Gastrocnemius medialis (tissue), 4 donors: ENCODE data around the gene RPL34. TPM values are rescaled to one million over a fixed set of nuclear protein-coding genes. Genes with fewer than 3 reads are reported as not detected.

Experiments used
- ATAC-seq, 2 donors: fragments of 150-250 bp; one replicate each; pipeline ENCODE4 v1.9.1; 2016
- DNase-seq, 2 donors: peaks; one replicate each; pipeline ENCODE4 v3.0.0-alpha.2; 2019
- H3K27ac ChIP-seq, 4 donors: fragments of 200-600 bp; sonication (generic); 1 replicate in 1 of 4; 2 replicates in 3 of 4; pipeline ENCODE4 v1.5.1; 2016 to 2018; ENCODE audit warnings: mild to moderate bottlenecking in 2 of 4, moderate library complexity in 1 of 4
- H3K27me3 ChIP-seq, 3 donors: fragments of 200-600 bp; sonication (generic) in 2 of 3; 1 replicate in 1 of 3; 2 replicates in 2 of 3; pipeline versions ENCODE4 v1.5.1 to v1.6.0; 2016 to 2019; ENCODE audit warnings: mild to moderate bottlenecking in 1 of 3, moderate library complexity in 1 of 3
- H3K36me3 ChIP-seq, 2 donors: fragments of 200-600 bp; sonication (generic) in 1 of 2; one replicate each; pipeline ENCODE4 v1.5.1; 2017 to 2018
- H3K4me1 ChIP-seq, 2 donors: fragments of 200-600 bp; sonication (generic) in 1 of 2; one replicate each; pipeline ENCODE4 v1.5.1; 2016 to 2017; ENCODE audit warnings: mild to moderate bottlenecking in 2 of 2
- H3K4me3 ChIP-seq, 4 donors: fragments of 200-600 bp; sonication (generic) in 3 of 4; 1 replicate in 1 of 4; 2 replicates in 3 of 4; pipeline ENCODE4 v1.5.1; 2016 to 2019; ENCODE audit warnings: mild to moderate bottlenecking in 2 of 4
- H3K9me3 ChIP-seq, 3 donors: fragments of 200-600 bp; sonication (generic) in 2 of 3; 1 replicate in 1 of 3; 2 replicates in 2 of 3; pipeline ENCODE4 v1.5.1; 2016 to 2019
- POLR2A ChIP-seq, 2 donors: fragments of 450-650 bp; IDR thresholded peaks; one replicate each; pipeline ENCODE4 v1.6.1; 2017; ENCODE audit warnings: antibody characterized with exemption in 2 of 2, mild to moderate bottlenecking in 2 of 2, moderate library complexity in 2 of 2
- in situ Hi-C, 4 donors: fragments of 200-750 bp; cut with MboI; loops; one replicate each; pipeline versions ENCODE4 v1.15.0 to v1.8.0; 2017; ENCODE audit warnings: low sequenced_read_pairs in 4 of 4
- intact Hi-C: fragments of 100-400 bp; cut with DNase I; formaldehyde crosslinking; loops from one replicate; pipeline ENCODE4 v1.15.1; 2023; ENCODE audit warnings: low total_unique reads
- total RNA-seq, 4 donors: library from RNA; depleted of rRNA; stranded (reverse); fragments of >200 nt; gene quantifications; one replicate each; pipeline versions ENCODE4 v1.1.0 to v1.2.3, GENCODE V29; 2016
- TF ChIP-seq, protein P1 (sequence below), 5 experiments: fragments of 450-650 bp in 3 of 5; fragments of 200-600 bp in 2 of 5; sonication (generic) in 2 of 5; IDR thresholded peaks in 4 of 5; conservative IDR thresholded peaks in 1 of 5; 1 replicate in 4 of 5; 2 replicates in 1 of 5; pipeline ENCODE4 v1.5.1; 2016 to 2019; ENCODE audit warnings: antibody characterized with exemption in 5 of 5, mild to moderate bottlenecking in 3 of 5, moderate library complexity in 3 of 5

RPL34 gene
- total RNA-seq, 4 donors from 2014 or later: 419 to 608 (median 540) TPM

DNA sequence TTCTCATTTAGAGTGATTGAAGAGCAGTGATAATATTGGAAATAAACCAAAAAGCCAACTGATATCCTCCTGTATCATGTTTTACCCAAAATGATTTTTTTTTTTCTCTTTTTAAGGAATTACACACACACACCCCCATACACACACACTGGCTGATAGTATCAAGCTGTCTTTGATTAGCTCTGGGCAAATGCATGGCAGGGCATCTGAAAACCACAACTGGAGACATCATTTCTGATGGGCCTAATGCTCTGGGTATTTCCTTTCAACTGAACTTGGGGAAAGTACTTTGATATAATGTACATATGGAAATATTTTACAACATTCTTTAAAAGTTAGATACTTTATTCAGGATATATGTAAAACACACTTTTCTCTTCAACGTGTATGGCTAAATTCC, 15.9 kb downstream of the RPL34 start:
- H3K9me3 ChIP-seq: no peaks in the 10 kb centered on the region
- H3K36me3 ChIP-seq: peaks cover 0 to 36% of the 10 kb centered on the region in 2 donors
- no peaks in the 10 kb centered on the region for H3K27me3 ChIP-seq
- no peak overlapping the region for H3K27ac ChIP-seq
- H3K4me3 ChIP-seq: no peak overlapping the region
- in situ Hi-C loops (loop anchor here in 1 of 4 donors (25.0 kb wide), 1 partner anchor 924 kb away; the partner anchor contains the start of gene PAPSS1), intact Hi-C loops (no loop called here)
- no peak for TF ChIP-seq POLR2A (IDR thresholded peaks at IDR 0.05)
- TF ChIP-seq, protein P1, sequence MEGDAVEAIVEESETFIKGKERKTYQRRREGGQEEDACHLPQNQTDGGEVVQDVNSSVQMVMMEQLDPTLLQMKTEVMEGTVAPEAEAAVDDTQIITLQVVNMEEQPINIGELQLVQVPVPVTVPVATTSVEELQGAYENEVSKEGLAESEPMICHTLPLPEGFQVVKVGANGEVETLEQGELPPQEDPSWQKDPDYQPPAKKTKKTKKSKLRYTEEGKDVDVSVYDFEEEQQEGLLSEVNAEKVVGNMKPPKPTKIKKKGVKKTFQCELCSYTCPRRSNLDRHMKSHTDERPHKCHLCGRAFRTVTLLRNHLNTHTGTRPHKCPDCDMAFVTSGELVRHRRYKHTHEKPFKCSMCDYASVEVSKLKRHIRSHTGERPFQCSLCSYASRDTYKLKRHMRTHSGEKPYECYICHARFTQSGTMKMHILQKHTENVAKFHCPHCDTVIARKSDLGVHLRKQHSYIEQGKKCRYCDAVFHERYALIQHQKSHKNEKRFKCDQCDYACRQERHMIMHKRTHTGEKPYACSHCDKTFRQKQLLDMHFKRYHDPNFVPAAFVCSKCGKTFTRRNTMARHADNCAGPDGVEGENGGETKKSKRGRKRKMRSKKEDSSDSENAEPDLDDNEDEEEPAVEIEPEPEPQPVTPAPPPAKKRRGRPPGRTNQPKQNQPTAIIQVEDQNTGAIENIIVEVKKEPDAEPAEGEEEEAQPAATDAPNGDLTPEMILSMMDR (IDR thresholded peaks at IDR 0.05 in 4 of 5, conservative IDR thresholded peaks at IDR 0.05 in 1 of 5): no peak
- no peaks in the 10 kb centered on the region for H3K4me1 ChIP-seq
- DNase-seq (no peak), ATAC-seq (no peak)

DNA sequence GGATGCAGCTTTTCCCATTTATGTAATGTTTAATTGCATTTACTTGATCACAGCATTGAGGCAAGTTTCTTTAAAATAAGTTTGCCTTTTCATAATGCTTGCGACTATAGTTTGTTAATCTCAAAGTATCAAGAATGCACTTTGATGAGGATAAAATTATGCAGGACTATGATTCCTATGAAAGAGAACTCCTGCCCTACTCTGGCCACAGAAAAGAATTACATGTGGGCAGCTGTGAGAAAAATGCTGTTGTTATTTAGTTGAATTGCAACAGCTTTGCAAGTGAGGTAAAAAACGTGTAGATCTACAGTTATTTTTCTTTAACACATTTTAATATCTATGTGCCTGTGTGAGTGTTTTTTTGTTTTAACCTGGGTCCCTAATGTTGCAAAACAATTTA, 17.5 kb downstream of the RPL34 start:
- TF ChIP-seq, protein P1 (IDR thresholded peaks at IDR 0.05 in 4 of 5, conservative IDR thresholded peaks at IDR 0.05 in 1 of 5): no peak
- TF ChIP-seq POLR2A (IDR thresholded peaks at IDR 0.05): no peak
- Histone ChIP-seq H3K27me3 (no peaks in the 10 kb centered on the region), H3K9me3 (no peaks in the 10 kb centered on the region), H3K36me3 (peaks cover 0 to 21% of the 10 kb centered on the region in 2 donors), H3K27ac (no peak overlapping the region), H3K4me1 (no peaks in the 10 kb centered on the region), H3K4me3 (no peak overlapping the region)
- ATAC-seq (no peak), DNase-seq (no peak)
- in situ Hi-C loops (loop anchor here in 1 of 4 donors (25.0 kb wide), 1 partner anchor 926 kb away; the partner anchor contains the start of gene PAPSS1), intact Hi-C loops (no loop called here)

DNA sequence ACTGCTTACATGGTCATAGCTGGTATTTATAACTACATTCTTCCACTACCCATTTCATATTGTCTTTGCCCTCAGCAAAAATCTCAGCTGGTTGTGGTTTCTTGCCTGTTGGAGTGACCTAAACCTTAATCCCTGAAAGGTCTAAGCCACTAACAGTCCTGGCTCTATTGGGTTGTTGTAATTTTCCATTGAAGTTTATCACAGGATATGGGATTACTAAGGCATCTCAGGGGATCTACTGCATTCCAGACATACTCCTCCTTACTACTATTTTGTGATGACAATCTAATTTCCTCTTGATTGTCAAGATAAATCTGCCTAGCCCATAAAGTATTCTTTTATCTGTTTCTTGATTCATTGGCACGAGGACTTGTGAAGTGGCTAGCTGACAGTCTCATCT, 23.9 kb downstream of the RPL34 start:
- in situ Hi-C loops (loop anchor here in 1 of 4 donors (25.0 kb wide), 1 partner anchor 932 kb away; the partner anchor contains the start of gene PAPSS1), intact Hi-C loops (no loop called here)
- Histone ChIP-seq H3K27me3 (no peaks in the 10 kb centered on the region), H3K4me3 (no peak overlapping the region), H3K4me1 (no peaks in the 10 kb centered on the region), H3K36me3 (no peaks in the 10 kb centered on the region), H3K27ac (no peak overlapping the region), H3K9me3 (no peaks in the 10 kb centered on the region)
- DNase-seq (no peak), ATAC-seq (no peak)
- TF ChIP-seq, protein P1 (IDR thresholded peaks at IDR 0.05 in 4 of 5, conservative IDR thresholded peaks at IDR 0.05 in 1 of 5): no peak
- TF ChIP-seq POLR2A (IDR thresholded peaks at IDR 0.05): no peak

DNA sequence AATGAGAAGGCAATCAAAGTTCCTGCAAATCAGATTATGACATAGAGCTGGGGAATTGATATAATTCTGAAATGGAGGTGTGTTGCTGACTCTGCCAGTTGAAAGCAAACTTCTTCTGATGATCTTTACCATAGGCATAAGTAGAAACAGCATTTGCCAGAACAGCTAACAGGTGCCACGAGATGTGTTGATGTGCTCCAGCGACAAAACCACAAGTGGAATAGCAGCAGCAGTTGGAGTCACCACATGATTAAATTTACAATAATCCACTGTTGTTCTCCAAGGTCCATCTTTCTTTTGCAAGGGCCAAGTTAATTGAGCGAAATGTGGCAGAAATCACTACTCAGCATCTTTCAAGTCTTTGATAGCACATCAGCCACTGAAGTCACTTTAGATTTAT, 26.3 kb downstream of the RPL34 start:
- H3K4me1 ChIP-seq: peaks cover 6 to 11% of the 10 kb centered on the region in 2 donors
- intact Hi-C loops: no loop called here
- TF ChIP-seq POLR2A (IDR thresholded peaks at IDR 0.05): no peak
- TF ChIP-seq, protein P1 (IDR thresholded peaks at IDR 0.05 in 4 of 5, conservative IDR thresholded peaks at IDR 0.05 in 1 of 5): no peak
- no peak for ATAC-seq
- in situ Hi-C loops: loop anchor here in 1 of 4 donors (25.0 kb wide), 1 partner anchor 934 kb away; the partner anchor contains the start of gene PAPSS1
- H3K36me3 ChIP-seq: no peaks in the 10 kb centered on the region
- H3K9me3 ChIP-seq: no peaks in the 10 kb centered on the region
- no peaks in the 10 kb centered on the region for H3K27me3 ChIP-seq
- no peak overlapping the region for H3K4me3 ChIP-seq
- DNase-seq: no peak
- H3K27ac ChIP-seq: no peak overlapping the region

DNA sequence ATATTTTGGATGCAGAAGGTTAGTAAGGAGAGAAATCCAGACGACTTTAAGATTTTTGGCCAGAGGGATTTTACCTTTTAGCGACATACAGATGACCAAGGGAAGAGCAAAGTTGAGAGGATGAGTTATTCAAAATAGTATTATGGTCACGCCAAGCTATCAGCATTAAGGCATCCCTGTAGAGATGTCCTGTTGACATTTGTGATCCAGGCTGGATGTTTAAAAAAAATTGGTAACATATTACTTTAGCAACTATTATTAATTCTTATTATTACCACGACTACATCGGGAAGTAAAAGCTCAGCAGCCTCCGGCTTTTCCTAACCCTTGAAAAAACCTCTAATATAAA, 29.5 kb downstream of the RPL34 start:
- TF ChIP-seq, protein P1 (IDR thresholded peaks at IDR 0.05 in 4 of 5, conservative IDR thresholded peaks at IDR 0.05 in 1 of 5): no peak
- TF ChIP-seq POLR2A (IDR thresholded peaks at IDR 0.05): no peak
- intact Hi-C loops: loop anchor here (1.0 kb wide), 1 partner anchor 30 kb away; the partner anchor contains the start of gene RPL34
- in situ Hi-C loops: loop anchor here in 1 of 4 donors (25.0 kb wide), 2 partner anchors 887 to 938 kb away; partner anchors contain the start of gene PAPSS1
- DNase-seq (no peak), ATAC-seq (no peak)
- no peaks in the 10 kb centered on the region for H3K9me3 ChIP-seq
- H3K27ac ChIP-seq: peak overlapping the region in 3 of 4 donors; percentile 88 to 90 (median 88)
- H3K36me3 ChIP-seq: no peaks in the 10 kb centered on the region
- H3K4me3 ChIP-seq: peak overlapping the region; percentile 73 to 95 (median 90)
- H3K27me3 ChIP-seq: no peaks in the 10 kb centered on the region
- peaks cover 14 to 21% of the 10 kb centered on the region in 2 donors for H3K4me1 ChIP-seq
